Measurements from ENCODE around the gene PAOX.
"Not testable (repeated sequence)": the region's sequence is repeated elsewhere in the genome, so short reads cannot be mapped to it uniquely, and the experiment has no call there.

Gene PAOX

GRCh38 chr10:133411523-133412380, 32.7 kb downstream of the PAOX start:
- no peak for DNase-seq

GRCh38 chr10:133412381-133412711, 33.3 kb downstream of the PAOX start:
- DNase-seq = no peak

GRCh38 chr10:133414401-133414800, 35.3 kb downstream of the PAOX start:
- not testable (repeated sequence) for DNase-seq

- no peak for DNase-seq
These were observed 36.7 kb downstream of the PAOX start for GRCh38 chr10:133415752-133416151.

- no peak for DNase-seq
These were observed 39.4 kb downstream of the PAOX start for GRCh38 chr10:133418289-133418993.

- DNase-seq = no peak
These were observed 40.3 kb downstream of the PAOX start for GRCh38 chr10:133419211-133419950.

GRCh38 chr10:133420028-133420427, 41.0 kb downstream of the PAOX start:
- DNase-seq = no peak

GRCh38 chr10:133420579-133420978, 41.5 kb downstream of the PAOX start:
- no peak for DNase-seq

GRCh38 chr10:133421336-133422222, 42.5 kb downstream of the PAOX start:
- no peak for DNase-seq

GRCh38 chr10:133422223-133422806, 43.3 kb downstream of the PAOX start:
- no peak for DNase-seq

- no peak for DNase-seq
These were observed 44.0 kb downstream of the PAOX start for GRCh38 chr10:133422807-133423771.

GRCh38 chr10:133424102-133424501, 45.0 kb downstream of the PAOX start:
- not testable (repeated sequence) for DNase-seq

GRCh38 chr10:133424601-133425000, 45.5 kb downstream of the PAOX start, which contains the start of gene SPRN:
Gene SPRN (minus strand): TSS chr10:133424625. CDS start chr10:133423681, 944 bp downstream.
- not testable (repeated sequence) for DNase-seq

- DNase-seq = not testable (repeated sequence)
These were observed 50.5 kb downstream of the PAOX start for GRCh38 chr10:133429571-133429970.

GRCh38 chr10:133431888-133432613, 53.0 kb downstream of the PAOX start:
- not testable (repeated sequence) for DNase-seq

- not testable (repeated sequence) for DNase-seq
These were observed 53.7 kb downstream of the PAOX start for GRCh38 chr10:133432789-133433188.

GRCh38 chr10:133438711-133439273, 59.7 kb downstream of the PAOX start:
- no peak for DNase-seq

GRCh38 chr10:133439517-133440461, 60.7 kb downstream of the PAOX start:
- no peak for DNase-seq
